ENCODE results near the gene IL18R1.

Gene IL18R1

DNA sequence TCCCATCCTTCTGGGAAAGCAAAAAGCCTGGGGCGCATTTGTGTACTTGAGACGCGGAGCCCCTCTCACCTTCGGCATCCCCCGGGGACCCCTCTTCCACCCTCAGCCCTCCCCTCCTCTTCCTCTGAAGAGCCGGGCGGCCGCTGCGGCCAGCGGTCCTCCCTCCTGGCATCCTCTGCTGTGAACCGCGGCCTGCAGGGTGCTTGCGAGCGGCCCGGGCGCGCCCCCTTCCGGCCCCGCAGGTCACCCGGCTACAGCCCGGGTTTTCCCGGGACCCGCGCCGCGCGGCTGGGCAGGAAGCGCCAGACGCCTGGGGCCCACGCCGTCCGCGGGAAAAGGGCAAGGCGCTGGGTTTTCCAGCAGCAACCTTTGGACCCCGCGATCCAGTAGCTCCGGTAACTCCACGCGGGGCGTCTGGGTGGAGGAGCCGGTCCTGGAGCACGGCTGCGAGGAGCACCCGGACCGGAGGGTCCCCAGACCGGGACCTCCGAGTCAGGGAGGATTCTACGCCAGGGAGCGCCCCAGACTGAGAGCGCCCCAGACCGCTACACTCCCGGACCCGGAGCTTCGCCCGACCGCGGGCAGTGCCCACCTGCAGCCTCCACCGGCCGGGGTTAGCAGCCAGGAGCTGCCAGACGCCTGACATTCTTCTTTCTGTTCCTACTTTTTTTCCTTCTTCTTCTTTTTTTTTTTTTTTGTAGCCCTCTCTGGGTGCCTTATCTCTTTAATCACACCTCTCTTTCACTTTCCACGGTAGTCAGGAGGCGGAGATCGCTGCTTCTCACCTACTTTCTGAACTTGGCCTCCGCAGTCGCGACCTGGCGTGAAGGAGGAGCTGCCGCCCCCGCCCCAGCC is at the start of gene IL18R1:
IL18R1 (plus strand) TSS at position 271 of the 855 bp plus-strand sequence. CDS start 6,865 bp downstream, outside the sequence.
- peak; percentile 84 to 88 for DNase-seq

- DNase-seq, result no peak
Measured at GRCh38 chr2:102306125-102306524, 49.5 kb upstream of the IL18R1 start.

- no peak for DNase-seq
Measured at GRCh38 chr2:102310964-102311640, 44.5 kb upstream of the IL18R1 start, which contains the start of gene IL1RL1. TSS of gene IL1RL1 (plus strand) at chr2:102311563. CDS start at chr2:102338265, 26,702 bp downstream.

DNA sequence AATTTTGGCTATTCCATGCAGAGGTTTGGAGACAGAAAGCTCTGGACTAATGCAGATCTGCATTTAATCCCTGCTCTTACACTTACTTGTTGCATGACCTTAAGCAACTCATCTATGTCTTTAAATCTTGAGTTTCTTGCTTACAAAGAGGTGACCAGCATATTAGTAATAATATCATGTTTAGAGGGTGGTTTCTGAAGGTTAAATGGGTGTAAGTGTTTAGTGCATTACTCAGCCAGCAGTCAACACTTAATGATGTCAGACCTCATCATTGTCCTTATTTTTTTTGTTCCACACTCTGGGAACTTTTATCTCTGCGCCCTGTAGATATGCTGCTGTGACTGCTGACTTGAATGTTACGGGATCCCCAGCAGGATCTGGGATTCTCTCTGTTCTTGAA is 42.6 kb upstream of the IL18R1 start:
- DNase-seq, result no peak

GRCh38 chr2:102313471-102313870 is 42.1 kb upstream of the IL18R1 start:
- no peak for DNase-seq

DNA sequence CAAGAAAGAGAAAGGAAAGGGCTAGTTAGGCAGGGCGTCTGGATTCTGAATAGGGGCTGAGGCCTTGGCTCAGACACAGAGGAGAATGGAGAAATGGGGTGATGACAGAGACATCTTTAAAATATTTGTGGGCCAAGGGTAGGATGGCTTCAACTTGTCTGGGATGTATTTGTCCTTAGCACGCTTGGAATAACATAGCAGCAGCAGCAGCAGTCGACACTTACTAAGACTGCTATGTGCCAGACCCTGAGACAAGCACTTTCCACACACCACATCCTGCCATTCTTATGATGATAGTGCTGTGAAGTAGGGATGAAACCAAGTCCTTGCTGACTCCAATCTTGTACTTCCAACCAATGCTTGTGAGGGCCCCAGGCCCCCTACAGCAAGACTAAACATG is 41.6 kb upstream of the IL18R1 start:
- DNase-seq, result no peak

DNA sequence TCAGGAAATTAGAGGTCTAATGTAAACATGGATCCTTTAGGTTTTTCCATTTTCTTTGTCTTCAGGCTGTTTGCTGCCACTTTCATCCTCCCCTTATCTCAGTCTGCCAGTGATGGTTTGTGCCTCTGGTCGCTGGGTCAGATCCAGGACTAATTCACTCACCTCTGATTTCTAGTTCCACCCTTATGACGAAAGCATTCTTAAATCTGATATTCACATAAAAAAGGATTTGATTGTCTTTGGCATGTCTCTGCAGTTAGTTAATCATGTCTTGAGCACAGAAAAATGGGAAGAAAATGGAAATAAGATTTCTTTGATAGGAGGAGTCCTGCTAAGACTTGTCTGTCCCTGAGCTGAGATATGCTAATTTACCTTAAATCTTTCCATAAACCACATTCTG is 39.7 kb upstream of the IL18R1 start:
- no peak for DNase-seq

GRCh38 chr2:102317715-102318114 is 37.9 kb upstream of the IL18R1 start:
- no peak for DNase-seq

DNA sequence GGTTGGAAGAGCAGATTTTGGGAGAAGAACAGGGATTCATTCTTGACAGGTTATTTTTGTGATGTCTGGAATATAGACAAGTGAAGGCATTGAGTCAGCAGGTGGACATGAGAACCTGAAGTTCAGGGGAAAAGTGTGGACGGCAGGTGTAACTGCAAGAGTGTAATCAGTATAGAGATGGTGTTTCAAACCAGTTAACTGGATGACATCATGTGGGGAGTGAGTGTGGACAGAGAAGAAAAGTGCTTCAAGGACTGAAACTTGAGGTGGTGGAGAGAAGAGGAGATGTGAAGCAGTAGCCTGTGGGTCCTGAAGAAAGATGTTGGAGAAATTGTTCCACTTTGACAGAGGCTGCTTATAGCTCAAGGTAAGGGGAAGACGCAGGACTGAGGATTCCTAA is 37.2 kb upstream of the IL18R1 start:
- no peak for DNase-seq

DNA sequence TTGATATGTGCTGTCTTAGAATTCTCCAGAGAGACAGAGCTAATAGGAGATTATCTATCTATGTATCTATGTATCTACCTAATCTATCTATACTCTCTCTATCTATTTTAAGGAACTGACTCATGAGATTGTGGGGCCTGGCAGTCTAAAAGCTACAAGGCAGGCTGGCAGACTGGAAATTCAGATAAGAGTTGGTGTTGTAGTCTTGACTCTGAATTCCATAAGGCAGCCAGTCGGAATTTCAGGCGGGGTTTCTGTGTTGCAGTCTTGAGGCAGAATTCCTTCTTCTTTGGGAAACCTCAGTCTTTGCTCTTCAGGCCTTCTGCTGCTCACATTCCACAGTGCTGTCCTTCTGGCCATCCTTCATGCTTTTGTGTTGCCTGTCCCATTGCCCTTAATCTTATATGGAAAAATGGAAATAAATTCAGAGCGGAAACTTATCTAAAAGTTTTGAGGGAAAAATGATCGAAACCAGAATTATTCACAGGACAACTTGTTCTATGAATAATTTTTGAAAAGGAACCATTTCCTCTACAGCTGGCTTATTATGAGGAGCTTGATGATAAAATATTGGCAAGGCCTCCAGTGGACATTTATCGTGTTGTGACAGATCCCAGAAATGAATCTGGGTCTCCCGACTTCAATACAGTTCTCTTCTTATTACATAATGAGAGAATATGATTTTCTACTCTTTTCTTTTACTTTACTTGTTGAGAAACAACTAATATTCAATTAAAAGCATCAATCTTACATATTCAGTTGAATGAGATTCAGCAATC is 33.5 kb upstream of the IL18R1 start:
- no peak for DNase-seq

DNA sequence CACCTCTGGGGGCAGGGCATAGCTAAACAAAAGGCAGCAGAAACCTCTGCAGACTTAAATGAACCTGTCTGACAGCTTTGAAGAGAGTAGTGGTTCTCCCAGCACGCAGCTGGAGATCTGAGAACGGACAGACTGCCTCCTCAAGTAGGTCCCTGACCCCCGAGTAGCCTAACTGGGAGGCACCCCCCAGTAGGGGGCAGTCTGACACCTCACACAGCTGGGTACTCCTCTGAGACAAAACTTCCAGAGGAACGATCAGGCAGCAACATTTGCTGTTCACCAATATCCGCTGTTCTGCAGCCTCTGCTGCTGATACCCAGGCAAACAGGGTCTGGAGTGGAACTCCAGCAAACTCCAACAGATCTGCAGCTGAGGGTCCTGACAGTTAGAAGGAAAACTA is 30.7 kb upstream of the IL18R1 start:
- peak in 1 of 2 experiments; percentile 41 for DNase-seq

DNA sequence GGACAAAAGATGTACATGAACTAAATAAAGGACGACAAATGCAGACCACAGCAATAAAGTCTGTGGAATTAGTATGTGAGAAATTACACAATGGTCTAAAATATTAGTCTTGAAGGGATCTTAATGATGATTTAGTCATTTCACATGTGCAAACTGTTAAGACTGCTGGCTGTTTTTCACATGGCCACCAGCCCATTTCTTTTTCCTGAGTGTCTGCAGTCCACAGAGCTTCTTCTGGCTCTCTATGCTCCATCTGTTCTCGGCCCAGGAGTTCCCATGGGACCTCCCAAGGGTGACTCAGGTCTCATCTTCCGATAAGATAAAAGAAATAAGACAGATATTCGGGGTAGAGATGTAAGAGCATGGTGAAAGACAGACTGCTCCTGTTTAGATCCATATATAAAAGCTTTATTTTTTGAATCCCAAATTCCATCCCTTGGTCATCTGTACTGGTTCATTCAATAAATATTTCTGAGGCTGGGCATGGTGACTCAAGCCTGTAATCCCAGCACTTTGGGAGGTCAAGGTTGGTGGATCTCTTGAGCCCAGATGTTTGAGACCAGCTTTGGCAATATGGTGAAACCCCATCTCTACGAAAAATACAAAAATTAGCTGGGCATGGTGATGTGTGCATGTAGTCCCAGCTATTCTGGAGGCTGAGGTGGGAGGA is 24.1 kb upstream of the IL18R1 start:
- no peak for DNase-seq

GRCh38 chr2:102334486-102334885 is 21.1 kb upstream of the IL18R1 start:
- no peak for DNase-seq

- DNase-seq, result no peak
Measured at GRCh38 chr2:102335871-102336366, 19.7 kb upstream of the IL18R1 start.

DNA sequence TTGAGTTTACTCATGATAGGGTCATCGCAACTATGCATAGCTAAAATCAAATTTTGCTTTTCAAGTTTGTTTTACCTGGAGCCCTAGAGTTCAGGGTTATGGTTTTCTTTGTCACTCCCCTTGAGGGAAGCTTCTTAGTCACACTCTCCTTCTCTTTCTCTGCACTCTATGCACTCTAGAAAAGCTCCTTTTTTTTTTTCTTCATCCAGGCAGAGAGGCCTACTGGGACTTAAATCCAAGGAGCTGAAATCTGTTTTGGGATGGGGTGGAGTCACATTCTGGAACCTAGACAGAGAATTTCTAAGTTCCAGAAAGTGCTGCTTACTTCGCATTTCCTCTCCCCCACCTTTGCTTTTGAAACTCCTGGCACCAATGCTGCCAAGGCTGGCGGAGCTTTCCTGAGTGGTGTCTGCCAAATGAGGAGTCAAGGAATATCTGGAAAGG is 19.1 kb upstream of the IL18R1 start:
- DNase-seq, result no peak

GRCh38 chr2:102337012-102337411 is 18.6 kb upstream of the IL18R1 start:
- no peak for DNase-seq

- DNase-seq, result no peak
Measured at GRCh38 chr2:102337481-102338386, 17.9 kb upstream of the IL18R1 start.

GRCh38 chr2:102340778-102341177 is 14.8 kb upstream of the IL18R1 start:
- no peak for DNase-seq

GRCh38 chr2:102342888-102343287 is 12.7 kb upstream of the IL18R1 start:
- DNase-seq, result no peak

DNA sequence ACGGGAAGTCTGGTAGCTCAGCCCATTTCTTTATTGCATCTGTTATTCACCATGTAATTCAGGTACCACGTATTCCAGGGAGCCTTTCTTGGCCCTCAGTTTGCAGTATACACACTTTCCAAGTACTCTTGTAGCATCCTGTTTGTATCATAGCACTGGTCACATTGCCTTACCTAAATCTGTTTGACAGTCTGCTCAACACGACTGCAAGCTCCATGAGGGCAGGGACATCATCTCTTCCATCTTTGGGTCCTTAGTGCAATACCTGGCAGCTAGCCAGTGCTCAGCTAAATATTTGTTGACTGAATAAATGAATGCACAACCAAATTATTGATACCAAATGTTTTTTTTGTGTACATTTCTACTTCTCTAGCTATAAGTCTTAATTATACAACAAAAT is 11.2 kb upstream of the IL18R1 start:
- DNase-seq, result no peak

DNA sequence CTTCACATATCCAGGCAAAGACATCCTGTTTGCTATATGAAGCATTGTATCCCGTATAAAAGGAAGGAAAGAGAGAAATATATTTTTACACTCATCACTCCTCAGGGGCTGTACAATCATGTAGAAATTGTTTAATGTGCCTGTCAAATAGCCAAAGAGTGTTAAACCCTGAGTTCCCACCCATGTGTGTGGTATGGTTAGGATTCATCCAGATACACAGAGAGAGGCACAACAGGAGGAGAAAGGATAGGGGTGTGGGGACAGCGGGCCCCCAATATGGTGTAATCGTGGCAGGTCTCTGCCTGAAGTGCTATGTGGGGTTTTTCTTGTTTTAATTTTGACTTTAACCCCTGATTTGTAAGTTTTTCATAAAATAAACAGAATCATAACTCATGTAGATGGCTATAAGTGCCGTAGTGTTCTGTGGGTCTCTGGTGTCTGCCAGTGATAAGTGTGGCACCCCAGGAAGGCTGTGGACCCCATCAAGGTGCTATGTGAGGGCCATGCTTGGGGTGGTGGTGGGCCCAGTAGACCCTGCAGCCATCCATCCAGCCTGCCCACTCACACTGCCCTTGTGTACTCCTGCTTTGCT is 10.2 kb upstream of the IL18R1 start:
- no peak for DNase-seq
